Gastroesophageal sphincter (tissue), 4 donors: ENCODE results near the gene PPM1A. TPM values are rescaled to one million over a fixed set of nuclear protein-coding genes. Genes with fewer than 3 reads are reported as not detected.

Source experiments
- ATAC-seq: fragments of 150-250 bp; one replicate; pipeline ENCODE4 v1.9.1; 2016; ENCODE audit warnings: mild to moderate bottlenecking, moderate library complexity
- H3K27ac ChIP-seq, 4 donors: fragments of 200-600 bp; sonication (generic) in 3 of 4; 1 replicate in 3 of 4; 2 replicates in 1 of 4; pipeline ENCODE4 v1.5.1; 2016 to 2019
- H3K27me3 ChIP-seq: fragments of 200-600 bp; sonication (generic); one replicate; pipeline ENCODE4 v1.5.1; 2019
- H3K36me3 ChIP-seq, 2 donors: fragments of 200-600 bp; sonication (generic); one replicate each; pipeline ENCODE4 v1.5.1; 2019; ENCODE audit warnings: control low read depth in 1 of 2
- H3K4me1 ChIP-seq, 3 donors: fragments of 200-600 bp; sonication (generic); 1 replicate in 2 of 3; 2 replicates in 1 of 3; pipeline ENCODE4 v1.5.1; 2016 to 2019; ENCODE audit warnings: control low read depth in 2 of 3
- H3K4me3 ChIP-seq, 2 donors: fragments of 200-600 bp; sonication (generic); one replicate each; pipeline ENCODE4 v1.5.1; 2019; ENCODE audit warnings: mild to moderate bottlenecking in 1 of 2, moderate library complexity in 1 of 2
- H3K9me3 ChIP-seq, 3 donors: fragments of 200-600 bp; sonication (generic); one replicate each; pipeline ENCODE4 v1.5.1; 2017 to 2019; ENCODE audit warnings: control low read depth in 2 of 3
- CTCF ChIP-seq, 4 experiments: fragments of 200-600 bp in 2 of 4; fragments of 450-650 bp in 2 of 4; sonication (generic) in 1 of 4; IDR thresholded peaks; one replicate each; pipeline ENCODE4 v1.5.1; 2017 to 2019; ENCODE audit warnings: antibody characterized with exemption in 4 of 4, mild to moderate bottlenecking in 2 of 4, moderate library complexity in 2 of 4
- EP300 ChIP-seq: sonication (generic); formaldehyde crosslinking; IDR thresholded peaks from one replicate; pipeline ENCODE4 v1.6.1; 2017; ENCODE audit warnings: antibody characterized with exemption, mild to moderate bottlenecking
- POLR2A ChIP-seq, 2 donors: fragments of 450-650 bp; IDR thresholded peaks; one replicate each; pipeline ENCODE4 v1.6.1; 2017; ENCODE audit warnings: antibody characterized with exemption in 2 of 2, mild to moderate bottlenecking in 2 of 2, moderate library complexity in 1 of 2
- POLR2AphosphoS5 ChIP-seq: sonication (generic); formaldehyde crosslinking; IDR thresholded peaks from one replicate; pipeline ENCODE4 v1.6.1; 2017; ENCODE audit warnings: antibody characterized with exemption
- WGBS, 2 donors: methylation state at CpG; one replicate each; pipeline ENCODE4 v1.1.5; 2018; ENCODE audit warnings: low coverage in 1 of 2; 5-methylcytosine and 5-hydroxymethylcytosine counted together
- total RNA-seq, 4 donors: library from RNA; depleted of rRNA; stranded (reverse); fragments of >200 nt; gene quantifications; one replicate each; pipeline ENCODE4 v1.1.0, GENCODE V29; 2016

The PPM1A gene
- total RNA-seq, 4 donors from 2014 or later: 57.1 to 82.2 (median 70.0) TPM

- no peak for ATAC-seq
- Histone ChIP-seq H3K9me3 (no peaks in the 10 kb centered on the region), H3K27me3 (no peaks in the 10 kb centered on the region), H3K4me1 (peaks cover 3 to 46% (median 5%) of the 10 kb centered on the region in 3 donors), H3K4me3 (no peak overlapping the region), H3K36me3 (no peaks in the 10 kb centered on the region), H3K27ac (no peak overlapping the region)
- 90 to 100% methylated on average over 1 of the region's 1 CpG for WGBS, 2 donors
- no peak for TF ChIP-seq EP300
- no peak for TF ChIP-seq POLR2A (IDR thresholded peaks at IDR 0.05)
- no peak for TF ChIP-seq CTCF (IDR thresholded peaks at IDR 0.05)
- TF ChIP-seq POLR2AphosphoS5: no peak
Measured at GRCh38 chr14:60220084-60220483, 28.9 kb upstream of the PPM1A start.

- WGBS, 2 donors: 83 to 87% methylated on average over 2 to 8 of the region's 10 CpGs
- H3K9me3 ChIP-seq: no peaks in the 10 kb centered on the region
- no peak overlapping the region for H3K4me3 ChIP-seq
- H3K27me3 ChIP-seq: no peaks in the 10 kb centered on the region
- no peaks in the 10 kb centered on the region for H3K36me3 ChIP-seq
- no peak overlapping the region for H3K27ac ChIP-seq
- H3K4me1 ChIP-seq: peaks cover 0 to 37% (median 3%) of the 10 kb centered on the region in 3 donors
- TF ChIP-seq CTCF (IDR thresholded peaks at IDR 0.05) (no peak), POLR2AphosphoS5 (no peak), POLR2A (IDR thresholded peaks at IDR 0.05) (no peak), EP300 (no peak)
- no peak for ATAC-seq
Measured at GRCh38 chr14:60220917-60221316, 28.1 kb upstream of the PPM1A start.

- ATAC-seq: no peak
- Histone ChIP-seq H3K4me1 (peaks cover 0 to 32% (median 3%) of the 10 kb centered on the region in 3 donors), H3K27me3 (no peaks in the 10 kb centered on the region), H3K36me3 (no peaks in the 10 kb centered on the region), H3K9me3 (no peaks in the 10 kb centered on the region), H3K27ac (no peak overlapping the region), H3K4me3 (no peak overlapping the region)
- TF ChIP-seq EP300 (no peak), POLR2AphosphoS5 (no peak), POLR2A (IDR thresholded peaks at IDR 0.05) (no peak), CTCF (IDR thresholded peaks at IDR 0.05) (no peak)
Measured at GRCh38 chr14:60221457-60221856, 27.6 kb upstream of the PPM1A start.

- TF ChIP-seq POLR2AphosphoS5 (no peak), POLR2A (IDR thresholded peaks at IDR 0.05) (no peak), EP300 (no peak), CTCF (IDR thresholded peaks at IDR 0.05) (no peak)
- Histone ChIP-seq H3K4me3 (no peak overlapping the region), H3K27me3 (no peaks in the 10 kb centered on the region), H3K9me3 (no peaks in the 10 kb centered on the region), H3K4me1 (peaks cover 0 to 18% (median 0%) of the 10 kb centered on the region in 3 donors), H3K36me3 (no peaks in the 10 kb centered on the region), H3K27ac (peak overlapping the region in 1 of 4 donors; percentile 6)
- 50% methylated on average over 2 of the region's 4 CpGs; no CpG with 5 or more reads in 1 of the 2 donors for WGBS, 2 donors
- no peak for ATAC-seq
Measured at GRCh38 chr14:60222820-60223219, 26.2 kb upstream of the PPM1A start.

- 73 to 86% methylated on average over 3 of the region's 3 CpGs for WGBS, 2 donors
- no peak for TF ChIP-seq EP300
- no peak for TF ChIP-seq POLR2AphosphoS5
- TF ChIP-seq POLR2A (IDR thresholded peaks at IDR 0.05): no peak
- no peak for TF ChIP-seq CTCF (IDR thresholded peaks at IDR 0.05)
- no peak for ATAC-seq
- Histone ChIP-seq H3K27ac (no peak overlapping the region), H3K9me3 (no peaks in the 10 kb centered on the region), H3K36me3 (no peaks in the 10 kb centered on the region), H3K27me3 (no peaks in the 10 kb centered on the region), H3K4me3 (no peak overlapping the region), H3K4me1 (peaks cover 0 to 9% (median 0%) of the 10 kb centered on the region in 3 donors)
Measured at GRCh38 chr14:60225265-60225664, 23.8 kb upstream of the PPM1A start.
